Measurements from ENCODE around the gene DGKG.

Gene DGKG

DNA sequence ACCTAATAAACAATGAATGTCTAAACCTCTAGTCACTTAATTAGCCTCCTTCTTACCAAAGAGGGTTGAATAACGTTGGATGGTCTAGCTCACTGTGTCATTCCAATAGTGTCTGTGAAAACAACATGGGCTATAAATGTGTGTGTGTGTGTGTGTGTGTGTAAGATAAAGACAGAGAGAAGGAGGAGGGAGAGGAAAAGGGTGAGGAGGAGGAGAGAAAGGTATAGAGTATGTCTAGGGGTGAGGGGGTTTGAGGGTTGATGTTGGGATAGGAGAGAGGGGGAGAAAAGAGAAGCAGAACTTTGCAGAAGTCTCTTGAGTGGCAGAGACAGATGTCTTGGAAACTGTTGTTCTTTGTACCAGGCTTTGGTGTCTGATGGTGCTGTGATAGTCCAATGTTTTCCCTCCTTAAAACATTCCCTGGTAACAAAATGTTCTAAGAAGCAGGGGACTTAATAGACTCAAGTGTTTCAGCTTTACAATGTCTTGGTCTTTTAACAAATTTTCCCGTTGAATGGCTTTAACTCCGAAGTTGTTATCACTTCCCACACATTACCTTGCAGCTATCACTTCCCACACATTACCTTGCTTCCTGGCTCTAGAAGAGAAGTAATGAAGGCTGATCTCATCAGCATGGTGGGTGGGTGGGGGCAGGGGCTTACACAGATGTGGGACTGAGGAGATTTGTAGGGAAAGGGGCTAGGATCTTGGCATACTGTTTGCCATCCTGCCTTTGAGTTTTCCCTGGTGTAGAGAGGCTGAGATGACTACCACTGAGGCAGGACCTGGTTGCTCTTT lies 195.3 kb downstream of the DGKG start:
- DNase-seq (ENCODE audit: low read depth, low spot score) = no peak
- TF ChIP-seq EZH2 (IDR thresholded peaks at IDR 0.05) = no peak
- no peak for TF ChIP-seq FOXP2 (optimal IDR thresholded peaks at IDR 0.05; ENCODE audit: control extremely low read depth, extremely low read length, insufficient read depth)
- TF ChIP-seq POLR2AphosphoS5 (IDR thresholded peaks at IDR 0.05; ENCODE audit: borderline replicate concordance, low read depth, low read length) = no peak
- Histone ChIP-seq H3K27ac (no peak overlapping the region), H3K9ac (ENCODE audit: insufficient read length) (no peak overlapping the region), H3K9me3 (ENCODE audit: low read depth, low read length) (no peaks in the 10 kb centered on the region), H3K4me3 (no peak overlapping the region), H3K36me3 (ENCODE audit: insufficient read depth, low read length) (no peaks in the 10 kb centered on the region)

DNA sequence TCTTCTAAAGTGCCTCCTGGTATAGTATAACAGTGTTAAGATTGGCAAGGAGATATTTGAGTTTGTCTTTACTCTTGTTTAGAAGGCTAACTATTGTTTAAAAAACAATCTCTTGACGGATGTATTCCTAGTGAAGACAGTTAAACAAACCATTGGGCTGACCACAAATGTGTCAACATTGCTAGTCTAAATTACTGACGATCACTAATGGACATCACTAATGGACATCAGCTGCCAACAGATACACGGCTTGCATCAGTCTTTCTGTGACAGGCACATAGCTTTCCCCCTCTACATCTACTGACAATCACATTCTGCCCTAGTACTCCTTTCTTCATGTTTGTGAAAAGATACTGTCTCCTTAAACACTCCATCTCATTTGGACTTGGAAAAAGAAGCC lies 196.0 kb downstream of the DGKG start:
- H3K36me3 ChIP-seq (ENCODE audit: insufficient read depth, low read length) = no peaks in the 10 kb centered on the region
- no peak overlapping the region for H3K9ac ChIP-seq (ENCODE audit: insufficient read length)
- no peak overlapping the region for H3K27ac ChIP-seq
- no peak for TF ChIP-seq EZH2 (IDR thresholded peaks at IDR 0.05)
- no peak for TF ChIP-seq FOXP2 (optimal IDR thresholded peaks at IDR 0.05; ENCODE audit: control extremely low read depth, extremely low read length, insufficient read depth)
- TF ChIP-seq POLR2AphosphoS5 (IDR thresholded peaks at IDR 0.05; ENCODE audit: borderline replicate concordance, low read depth, low read length) = no peak
- H3K9me3 ChIP-seq (ENCODE audit: low read depth, low read length) = no peaks in the 10 kb centered on the region
- DNase-seq (ENCODE audit: low read depth, low spot score) = no peak
- no peak overlapping the region for H3K4me3 ChIP-seq

DNA sequence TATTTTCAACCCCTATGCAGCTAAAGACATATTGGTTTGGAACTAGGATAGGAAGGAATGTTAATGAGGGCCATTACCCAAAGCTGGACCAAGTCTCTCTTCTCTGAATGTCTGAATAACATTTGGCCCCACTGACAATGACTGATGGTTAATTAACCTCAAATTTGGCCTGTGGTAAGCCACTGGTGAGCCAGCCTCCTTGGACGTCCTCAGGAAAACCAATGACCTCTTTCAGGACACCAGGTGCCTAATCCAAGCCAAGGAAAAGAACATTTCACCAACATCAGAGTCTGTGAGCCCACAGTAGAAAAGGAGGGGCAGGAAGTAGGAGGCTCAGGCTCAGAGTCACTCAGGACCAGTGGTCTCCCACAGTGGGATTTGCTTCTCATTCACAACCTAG lies 196.7 kb downstream of the DGKG start:
- Histone ChIP-seq H3K9ac (ENCODE audit: insufficient read length) (no peak overlapping the region), H3K36me3 (ENCODE audit: insufficient read depth, low read length) (no peaks in the 10 kb centered on the region), H3K4me3 (no peak overlapping the region), H3K27ac (no peak overlapping the region), H3K9me3 (ENCODE audit: low read depth, low read length) (no peaks in the 10 kb centered on the region)
- no peak for DNase-seq (ENCODE audit: low read depth, low spot score)
- TF ChIP-seq EZH2 (IDR thresholded peaks at IDR 0.05) = no peak
- TF ChIP-seq FOXP2 (optimal IDR thresholded peaks at IDR 0.05; ENCODE audit: control extremely low read depth, extremely low read length, insufficient read depth) = no peak
- no peak for TF ChIP-seq POLR2AphosphoS5 (IDR thresholded peaks at IDR 0.05; ENCODE audit: borderline replicate concordance, low read depth, low read length)

DNA sequence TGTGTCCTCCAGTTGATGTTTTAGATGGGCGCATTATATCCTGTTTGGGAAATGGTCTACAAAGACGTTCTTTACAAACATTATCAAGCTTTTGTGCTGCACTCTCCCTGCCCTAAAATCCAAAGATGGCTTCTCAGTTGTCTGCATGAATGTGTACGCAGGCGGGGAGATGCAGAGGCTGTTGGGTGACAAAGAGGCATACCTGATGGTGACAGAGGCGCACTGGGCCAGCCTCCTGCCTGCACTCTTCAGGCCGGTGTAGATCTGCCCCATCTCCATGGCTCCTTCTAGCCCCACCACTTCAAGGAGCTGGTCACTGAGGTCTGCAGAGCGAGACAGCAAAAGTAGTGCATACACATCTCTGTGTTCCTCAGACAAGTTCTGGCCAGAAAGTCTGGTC lies 197.3 kb downstream of the DGKG start:
- H3K36me3 ChIP-seq (ENCODE audit: insufficient read depth, low read length) = no peaks in the 10 kb centered on the region
- H3K9ac ChIP-seq (ENCODE audit: insufficient read length) = no peak overlapping the region
- no peak overlapping the region for H3K4me3 ChIP-seq
- H3K9me3 ChIP-seq (ENCODE audit: low read depth, low read length) = no peaks in the 10 kb centered on the region
- no peak for DNase-seq (ENCODE audit: low read depth, low spot score)
- TF ChIP-seq EZH2 (IDR thresholded peaks at IDR 0.05) = no peak
- TF ChIP-seq POLR2AphosphoS5 (IDR thresholded peaks at IDR 0.05; ENCODE audit: borderline replicate concordance, low read depth, low read length) = no peak
- H3K27ac ChIP-seq = no peak overlapping the region

DNA sequence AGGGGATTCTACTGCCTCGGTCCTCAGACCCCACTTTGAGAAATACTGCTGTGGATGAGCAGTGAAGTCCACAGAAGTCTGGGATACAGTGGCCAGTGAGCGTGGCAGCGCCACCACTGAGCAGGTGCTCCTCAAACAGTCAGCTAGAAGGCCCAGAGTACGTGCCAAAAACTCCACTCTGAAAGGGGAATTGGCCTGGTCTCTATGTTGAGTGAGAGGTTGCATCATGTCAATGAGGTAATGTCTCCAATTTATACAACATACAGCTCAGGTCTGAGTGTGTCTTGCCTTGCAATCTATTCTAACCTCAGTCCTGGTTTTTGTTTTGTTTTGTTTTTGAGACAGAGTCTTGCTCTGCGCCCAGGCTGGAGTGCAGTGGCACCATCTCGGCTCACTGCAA lies 199.8 kb downstream of the DGKG start:
- Histone ChIP-seq H3K36me3 (ENCODE audit: insufficient read depth, low read length) (no peaks in the 10 kb centered on the region), H3K9ac (ENCODE audit: insufficient read length) (no peak overlapping the region), H3K27ac (no peak overlapping the region), H3K9me3 (ENCODE audit: low read depth, low read length) (no peaks in the 10 kb centered on the region), H3K4me3 (no peak overlapping the region)
- DNase-seq (ENCODE audit: low read depth, low spot score) = no peak
- TF ChIP-seq EZH2 (IDR thresholded peaks at IDR 0.05) (no peak), POLR2AphosphoS5 (IDR thresholded peaks at IDR 0.05; ENCODE audit: borderline replicate concordance, low read depth, low read length) (no peak), FOXP2 (optimal IDR thresholded peaks at IDR 0.05; ENCODE audit: control extremely low read depth, extremely low read length, insufficient read depth) (no peak)

DNA sequence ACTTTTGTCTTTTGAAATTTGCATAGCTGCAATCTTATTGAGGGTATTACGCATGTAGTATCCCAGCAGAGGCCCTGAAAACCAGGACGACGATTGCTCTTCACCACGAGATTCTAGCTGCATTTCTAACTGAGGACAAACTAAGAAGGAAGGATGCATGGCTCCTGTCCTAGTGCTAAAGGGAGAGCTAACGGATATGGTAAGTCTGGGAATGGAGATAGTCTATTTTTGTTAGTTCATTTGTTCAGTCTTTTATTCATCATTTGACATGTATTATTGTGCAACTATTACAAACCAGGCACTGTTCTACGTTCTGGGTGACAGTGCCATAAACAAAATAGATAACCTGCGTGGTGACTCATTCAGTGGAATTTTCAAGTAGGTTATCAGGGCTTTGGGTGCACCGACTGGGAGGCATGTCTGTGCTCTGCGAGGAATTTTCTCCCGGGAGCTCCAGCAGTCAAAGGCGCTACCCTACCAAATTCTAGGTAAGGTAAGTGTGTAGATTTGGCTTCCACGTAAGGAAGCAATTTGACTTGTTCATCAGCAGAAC lies 201.3 kb downstream of the DGKG start:
- TF ChIP-seq POLR2AphosphoS5 (IDR thresholded peaks at IDR 0.05; ENCODE audit: borderline replicate concordance, low read depth, low read length) (no peak), EZH2 (IDR thresholded peaks at IDR 0.05) (no peak), FOXP2 (optimal IDR thresholded peaks at IDR 0.05; ENCODE audit: control extremely low read depth, extremely low read length, insufficient read depth) (no peak)
- DNase-seq (ENCODE audit: low read depth, low spot score) = no peak
- Histone ChIP-seq H3K27ac (no peak overlapping the region), H3K36me3 (ENCODE audit: insufficient read depth, low read length) (no peaks in the 10 kb centered on the region), H3K4me3 (no peak overlapping the region), H3K9ac (ENCODE audit: insufficient read length) (no peak overlapping the region), H3K9me3 (ENCODE audit: low read depth, low read length) (no peaks in the 10 kb centered on the region)

DNA sequence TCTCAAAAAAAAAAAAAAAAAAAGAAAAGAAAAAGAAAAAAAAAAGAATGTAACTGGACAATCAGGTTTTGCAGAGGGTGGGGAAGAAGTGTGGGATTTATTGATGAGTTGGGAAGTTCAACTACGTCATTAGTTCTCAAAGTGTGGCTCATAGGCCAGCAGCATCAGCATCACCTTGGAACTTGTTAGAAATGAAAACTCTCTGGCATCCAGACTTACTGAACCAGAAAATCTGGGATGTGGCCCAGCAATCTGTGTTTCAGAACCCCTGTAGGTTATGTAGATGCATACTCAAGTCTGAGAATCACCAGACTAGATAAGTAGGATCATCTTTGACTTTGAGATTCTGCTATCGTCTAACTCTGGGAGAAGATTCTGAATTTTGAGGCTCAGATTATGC lies 207.4 kb downstream of the DGKG start:
- no peak overlapping the region for H3K9ac ChIP-seq (ENCODE audit: insufficient read length)
- no peak overlapping the region for H3K27ac ChIP-seq
- H3K36me3 ChIP-seq (ENCODE audit: insufficient read depth, low read length) = no peaks in the 10 kb centered on the region
- no peak for TF ChIP-seq POLR2AphosphoS5 (IDR thresholded peaks at IDR 0.05; ENCODE audit: borderline replicate concordance, low read depth, low read length)
- no peak for TF ChIP-seq EZH2 (IDR thresholded peaks at IDR 0.05)
- no peak for TF ChIP-seq FOXP2 (optimal IDR thresholded peaks at IDR 0.05; ENCODE audit: control extremely low read depth, extremely low read length, insufficient read depth)
- no peak overlapping the region for H3K4me3 ChIP-seq
- H3K9me3 ChIP-seq (ENCODE audit: low read depth, low read length) = no peaks in the 10 kb centered on the region
- DNase-seq (ENCODE audit: low read depth, low spot score) = no peak

DNA sequence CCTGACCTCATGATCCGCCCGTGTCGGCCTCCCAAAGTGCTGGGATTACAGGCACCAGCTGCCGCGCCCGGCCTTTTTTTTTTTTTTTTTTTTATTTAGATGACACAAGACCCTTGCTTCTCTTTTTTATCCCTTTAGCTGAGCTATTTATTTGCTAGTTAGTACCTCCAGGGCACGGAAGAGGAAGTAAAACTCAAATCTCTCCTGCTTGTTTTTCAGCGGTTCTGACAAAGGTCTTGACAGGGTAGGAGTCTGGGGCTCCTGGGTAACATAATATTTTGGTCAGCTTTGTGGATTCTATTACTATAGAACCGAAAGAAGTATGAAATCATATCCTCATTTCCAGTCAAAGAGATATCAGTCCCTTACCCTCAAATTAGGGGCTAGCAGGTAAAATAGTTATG lies 209.1 kb downstream of the DGKG start:
- no peak for TF ChIP-seq EZH2 (IDR thresholded peaks at IDR 0.05)
- TF ChIP-seq FOXP2 (optimal IDR thresholded peaks at IDR 0.05; ENCODE audit: control extremely low read depth, extremely low read length, insufficient read depth) = no peak
- H3K9ac ChIP-seq (ENCODE audit: insufficient read length) = no peak overlapping the region
- no peaks in the 10 kb centered on the region for H3K9me3 ChIP-seq (ENCODE audit: low read depth, low read length)
- no peak for DNase-seq (ENCODE audit: low read depth, low spot score)
- no peak overlapping the region for H3K4me3 ChIP-seq
- H3K36me3 ChIP-seq (ENCODE audit: insufficient read depth, low read length) = no peaks in the 10 kb centered on the region
- H3K27ac ChIP-seq = no peak overlapping the region

DNA sequence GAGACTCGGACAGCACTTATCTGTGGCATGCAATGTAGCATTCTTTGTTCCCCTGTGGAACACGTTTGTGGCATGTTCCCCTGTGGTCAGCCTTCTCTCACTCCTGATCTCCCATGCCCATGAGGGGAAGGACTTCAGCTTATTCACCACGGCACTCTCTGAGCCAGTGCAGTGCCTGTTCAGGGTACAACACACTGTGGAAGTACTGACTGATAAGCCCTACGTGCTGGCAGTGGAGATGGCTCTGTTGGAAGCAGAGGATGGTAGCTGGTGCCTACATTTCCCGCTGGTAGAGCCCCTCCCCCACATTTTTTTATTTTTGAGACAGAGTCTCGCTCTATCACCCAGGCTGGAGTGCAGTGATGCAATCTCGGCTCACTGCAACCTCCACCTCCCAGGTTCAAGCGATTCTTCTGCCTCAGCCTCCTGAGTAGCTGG lies 209.7 kb downstream of the DGKG start:
- H3K9me3 ChIP-seq (ENCODE audit: low read depth, low read length) = no peaks in the 10 kb centered on the region
- H3K4me3 ChIP-seq = no peak overlapping the region
- TF ChIP-seq FOXP2 (optimal IDR thresholded peaks at IDR 0.05; ENCODE audit: control extremely low read depth, extremely low read length, insufficient read depth) = no peak
- no peak for TF ChIP-seq EZH2 (IDR thresholded peaks at IDR 0.05)
- TF ChIP-seq POLR2AphosphoS5 (IDR thresholded peaks at IDR 0.05; ENCODE audit: borderline replicate concordance, low read depth, low read length) = no peak
- no peak for DNase-seq (ENCODE audit: low read depth, low spot score)
- H3K27ac ChIP-seq = no peak overlapping the region
- no peak overlapping the region for H3K9ac ChIP-seq (ENCODE audit: insufficient read length)
- H3K36me3 ChIP-seq (ENCODE audit: insufficient read depth, low read length) = no peaks in the 10 kb centered on the region

Measured in SK-N-MC (cell line).